ENCODE measurements around the gene KERA.

KERA gene

DNA sequence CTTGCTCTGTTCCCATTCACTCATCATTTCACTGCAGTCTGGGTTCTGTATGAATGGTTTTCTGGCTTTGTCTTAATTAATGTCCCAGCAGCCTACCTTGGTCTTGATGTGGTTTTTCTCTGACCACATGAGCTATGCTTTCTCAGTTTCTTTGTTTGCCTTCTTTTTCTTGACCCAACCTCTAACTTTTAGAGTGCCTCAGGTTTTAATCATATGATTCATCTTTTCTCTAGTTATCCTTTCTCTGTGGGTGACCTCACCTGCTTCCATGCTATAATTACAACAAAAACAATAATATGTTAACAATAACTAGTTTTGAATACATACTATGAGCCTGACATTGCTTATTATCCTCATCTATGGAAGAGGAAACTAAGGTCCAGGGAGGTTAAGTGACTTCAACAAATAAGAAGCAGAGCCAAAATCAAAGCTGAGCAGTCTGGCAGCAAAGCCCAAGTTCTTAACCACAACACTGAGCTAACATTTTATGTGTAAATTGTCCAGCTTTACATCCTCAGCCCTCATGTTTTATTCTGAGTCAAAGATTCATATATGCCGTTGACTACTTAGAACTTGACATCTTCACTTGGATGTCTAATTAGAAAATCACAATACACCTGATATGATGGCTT, 48.4 kb downstream of the KERA start:
- no peak for TF ChIP-seq ZBTB7A (IDR thresholded peaks at IDR 0.05; ENCODE audit: low read depth)
- TF ChIP-seq CREB1 (IDR thresholded peaks at IDR 0.05; ENCODE audit: low read depth): no peak
- TF ChIP-seq, protein P1, sequence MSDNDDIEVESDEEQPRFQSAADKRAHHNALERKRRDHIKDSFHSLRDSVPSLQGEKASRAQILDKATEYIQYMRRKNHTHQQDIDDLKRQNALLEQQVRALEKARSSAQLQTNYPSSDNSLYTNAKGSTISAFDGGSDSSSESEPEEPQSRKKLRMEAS (IDR thresholded peaks at IDR 0.05): no peak
- no peak for TF ChIP-seq YY1 (IDR thresholded peaks at IDR 0.05; ENCODE audit: low read depth)
- TF ChIP-seq EGR1 (IDR thresholded peaks at IDR 0.05): no peak
- TF ChIP-seq, protein P2, sequence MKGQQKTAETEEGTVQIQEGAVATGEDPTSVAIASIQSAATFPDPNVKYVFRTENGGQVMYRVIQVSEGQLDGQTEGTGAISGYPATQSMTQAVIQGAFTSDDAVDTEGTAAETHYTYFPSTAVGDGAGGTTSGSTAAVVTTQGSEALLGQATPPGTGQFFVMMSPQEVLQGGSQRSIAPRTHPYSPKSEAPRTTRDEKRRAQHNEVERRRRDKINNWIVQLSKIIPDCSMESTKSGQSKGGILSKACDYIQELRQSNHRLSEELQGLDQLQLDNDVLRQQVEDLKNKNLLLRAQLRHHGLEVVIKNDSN (IDR thresholded peaks at IDR 0.05): no peak
- no peak for TF ChIP-seq TEAD4 (IDR thresholded peaks at IDR 0.05)

DNA sequence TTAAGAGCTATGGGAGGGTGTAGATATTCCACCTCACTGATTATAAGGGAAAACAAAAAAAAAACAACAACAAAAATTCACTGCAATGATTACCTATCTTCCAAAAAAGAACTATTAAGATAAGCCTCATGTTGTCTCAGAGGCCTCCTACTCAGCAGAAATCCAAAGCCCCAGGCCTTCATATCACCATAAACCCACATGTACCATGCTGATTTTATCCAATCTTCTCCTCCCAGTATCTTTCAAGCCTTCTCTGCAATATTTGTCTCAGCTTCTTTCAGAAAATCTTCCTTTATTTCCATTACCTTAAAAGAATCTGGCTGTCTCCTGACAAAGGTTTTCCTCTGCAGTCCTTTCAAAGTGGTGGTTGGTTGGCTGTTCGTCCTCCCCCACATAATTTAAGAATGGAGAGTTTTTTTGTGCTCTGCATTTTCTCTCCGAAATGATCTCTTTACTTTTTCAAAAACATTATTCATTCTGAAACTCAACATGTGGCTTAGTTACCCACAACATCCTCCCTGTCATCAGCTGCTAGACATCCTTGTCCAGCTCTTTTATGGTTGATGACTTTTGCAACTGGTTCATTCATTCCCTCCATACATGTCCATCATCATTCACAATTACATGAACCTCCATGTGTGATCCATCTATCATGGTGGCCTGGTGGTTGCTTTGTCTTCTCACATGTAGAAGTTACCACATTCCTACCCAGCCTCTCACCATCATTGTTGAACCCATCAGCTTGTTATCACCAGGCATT, 50.1 kb downstream of the KERA start:
- TF ChIP-seq TCF12 (IDR thresholded peaks at IDR 0.05; ENCODE audit: low read depth) (no peak), YY1 (IDR thresholded peaks at IDR 0.05; ENCODE audit: low read depth) (no peak), RAD21 (IDR thresholded peaks at IDR 0.05; ENCODE audit: low read depth) (no peak), CREB1 (IDR thresholded peaks at IDR 0.05; ENCODE audit: low read depth) (no peak), EP300 (IDR thresholded peaks at IDR 0.05; ENCODE audit: borderline replicate concordance) (no peak), ZBTB7A (IDR thresholded peaks at IDR 0.05; ENCODE audit: low read depth) (no peak), FOXM1 (IDR thresholded peaks at IDR 0.05; ENCODE audit: borderline replicate concordance, low read depth) (no peak), TAF1 (IDR thresholded peaks at IDR 0.05; ENCODE audit: low read depth) (no peak), CEBPB (IDR thresholded peaks at IDR 0.05) (no peak), EGR1 (IDR thresholded peaks at IDR 0.05) (no peak), TEAD4 (IDR thresholded peaks at IDR 0.05) (no peak), NFIC (IDR thresholded peaks at IDR 0.05) (no peak)
- TF ChIP-seq, protein P2 (IDR thresholded peaks at IDR 0.05): no peak
- TF ChIP-seq, protein P1 (IDR thresholded peaks at IDR 0.05): no peak
- TF ChIP-seq, protein P3, sequence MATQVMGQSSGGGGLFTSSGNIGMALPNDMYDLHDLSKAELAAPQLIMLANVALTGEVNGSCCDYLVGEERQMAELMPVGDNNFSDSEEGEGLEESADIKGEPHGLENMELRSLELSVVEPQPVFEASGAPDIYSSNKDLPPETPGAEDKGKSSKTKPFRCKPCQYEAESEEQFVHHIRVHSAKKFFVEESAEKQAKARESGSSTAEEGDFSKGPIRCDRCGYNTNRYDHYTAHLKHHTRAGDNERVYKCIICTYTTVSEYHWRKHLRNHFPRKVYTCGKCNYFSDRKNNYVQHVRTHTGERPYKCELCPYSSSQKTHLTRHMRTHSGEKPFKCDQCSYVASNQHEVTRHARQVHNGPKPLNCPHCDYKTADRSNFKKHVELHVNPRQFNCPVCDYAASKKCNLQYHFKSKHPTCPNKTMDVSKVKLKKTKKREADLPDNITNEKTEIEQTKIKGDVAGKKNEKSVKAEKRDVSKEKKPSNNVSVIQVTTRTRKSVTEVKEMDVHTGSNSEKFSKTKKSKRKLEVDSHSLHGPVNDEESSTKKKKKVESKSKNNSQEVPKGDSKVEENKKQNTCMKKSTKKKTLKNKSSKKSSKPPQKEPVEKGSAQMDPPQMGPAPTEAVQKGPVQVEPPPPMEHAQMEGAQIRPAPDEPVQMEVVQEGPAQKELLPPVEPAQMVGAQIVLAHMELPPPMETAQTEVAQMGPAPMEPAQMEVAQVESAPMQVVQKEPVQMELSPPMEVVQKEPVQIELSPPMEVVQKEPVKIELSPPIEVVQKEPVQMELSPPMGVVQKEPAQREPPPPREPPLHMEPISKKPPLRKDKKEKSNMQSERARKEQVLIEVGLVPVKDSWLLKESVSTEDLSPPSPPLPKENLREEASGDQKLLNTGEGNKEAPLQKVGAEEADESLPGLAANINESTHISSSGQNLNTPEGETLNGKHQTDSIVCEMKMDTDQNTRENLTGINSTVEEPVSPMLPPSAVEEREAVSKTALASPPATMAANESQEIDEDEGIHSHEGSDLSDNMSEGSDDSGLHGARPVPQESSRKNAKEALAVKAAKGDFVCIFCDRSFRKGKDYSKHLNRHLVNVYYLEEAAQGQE (IDR thresholded peaks at IDR 0.05; ENCODE audit: low read depth): no peak

DNA sequence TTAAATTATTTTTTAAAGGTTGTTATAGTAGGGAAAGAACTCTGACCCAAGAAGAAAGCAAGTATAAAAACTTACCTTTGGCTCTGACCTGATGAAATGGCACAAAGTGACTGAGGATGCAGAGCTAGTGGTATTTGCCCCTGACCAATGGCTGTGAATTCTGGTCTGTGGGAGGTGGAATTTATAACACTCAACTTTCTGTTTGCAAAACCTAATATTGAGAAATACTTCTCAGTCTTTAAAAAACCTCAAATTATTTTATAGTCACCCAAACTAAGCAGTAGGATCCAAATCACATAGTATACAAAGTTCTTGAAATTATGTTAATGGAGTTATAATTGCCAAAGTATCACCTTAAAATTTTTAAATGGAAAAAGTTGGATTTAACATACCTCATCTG, 53.0 kb downstream of the KERA start, which contains the start of gene EPYC:
Gene EPYC, minus strand, starts transcription at position 101 of the 400 bp plus-strand sequence. CDS start 2,407 bp downstream, outside the sequence.
- no peak for TF ChIP-seq CREB1 (IDR thresholded peaks at IDR 0.05; ENCODE audit: low read depth)

DNA sequence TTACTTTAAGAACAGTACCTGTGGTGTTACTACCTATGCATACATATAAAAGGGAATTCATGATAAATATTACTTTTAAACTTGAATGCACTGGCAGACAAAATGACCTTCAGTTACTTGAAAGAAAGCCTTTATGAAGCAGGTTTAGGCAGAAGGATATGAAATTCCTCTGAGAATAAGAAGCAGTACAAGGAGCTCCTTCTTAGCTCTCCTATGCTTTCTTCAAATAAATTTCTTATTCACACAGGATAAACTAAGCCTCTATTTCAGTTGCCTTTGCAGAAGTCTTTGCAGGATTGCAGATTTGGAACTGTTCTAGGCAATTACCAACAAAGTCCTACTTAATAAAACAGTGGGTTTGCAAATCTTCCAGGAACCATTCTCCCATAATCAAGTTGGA, 54.1 kb downstream of the KERA start:
- no peak for TF ChIP-seq CEBPB (IDR thresholded peaks at IDR 0.05)
- no peak for TF ChIP-seq TAF1 (IDR thresholded peaks at IDR 0.05; ENCODE audit: low read depth)
- TF ChIP-seq NFIC (IDR thresholded peaks at IDR 0.05): no peak
- TF ChIP-seq TEAD4 (IDR thresholded peaks at IDR 0.05): no peak
- TF ChIP-seq, protein P3 (IDR thresholded peaks at IDR 0.05; ENCODE audit: low read depth): no peak
- TF ChIP-seq FOXM1 (IDR thresholded peaks at IDR 0.05; ENCODE audit: borderline replicate concordance, low read depth): no peak
- TF ChIP-seq, protein P2 (IDR thresholded peaks at IDR 0.05): no peak
- TF ChIP-seq YY1 (IDR thresholded peaks at IDR 0.05; ENCODE audit: low read depth): no peak
- TF ChIP-seq, protein P1 (IDR thresholded peaks at IDR 0.05): no peak
- no peak for TF ChIP-seq EGR1 (IDR thresholded peaks at IDR 0.05)
- no peak for TF ChIP-seq RAD21 (IDR thresholded peaks at IDR 0.05; ENCODE audit: low read depth)
- TF ChIP-seq TCF12 (IDR thresholded peaks at IDR 0.05; ENCODE audit: low read depth): no peak
- no peak for TF ChIP-seq ZBTB7A (IDR thresholded peaks at IDR 0.05; ENCODE audit: low read depth)
- no peak for TF ChIP-seq EP300 (IDR thresholded peaks at IDR 0.05; ENCODE audit: borderline replicate concordance)
- no peak for TF ChIP-seq CREB1 (IDR thresholded peaks at IDR 0.05; ENCODE audit: low read depth)

DNA sequence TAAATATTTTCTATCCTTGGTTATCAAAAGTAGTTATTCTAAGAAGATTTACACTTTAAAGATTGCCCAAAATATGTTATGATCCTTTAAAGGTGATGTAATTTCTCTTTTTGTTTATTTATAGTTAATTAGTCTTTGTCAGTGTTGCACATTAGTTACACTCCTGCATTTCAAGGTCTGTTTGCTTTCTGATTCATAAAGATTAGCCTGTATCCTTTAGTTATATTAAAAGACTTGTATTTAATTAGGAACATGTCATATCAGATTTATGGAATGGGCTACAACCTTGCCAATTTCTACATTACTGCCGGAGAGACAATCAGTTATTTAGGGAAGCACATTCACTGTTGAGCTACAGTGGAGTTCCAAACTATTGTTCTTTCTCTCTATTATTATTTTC, 56.5 kb downstream of the KERA start:
- TF ChIP-seq CEBPB (IDR thresholded peaks at IDR 0.05): no peak
- no peak for TF ChIP-seq NFIC (IDR thresholded peaks at IDR 0.05)
- no peak for TF ChIP-seq TEAD4 (IDR thresholded peaks at IDR 0.05)
- no peak for TF ChIP-seq FOXM1 (IDR thresholded peaks at IDR 0.05; ENCODE audit: borderline replicate concordance, low read depth)
- TF ChIP-seq, protein P2 (IDR thresholded peaks at IDR 0.05): no peak
- TF ChIP-seq, protein P3 (IDR thresholded peaks at IDR 0.05; ENCODE audit: low read depth): no peak
- no peak for TF ChIP-seq EP300 (IDR thresholded peaks at IDR 0.05; ENCODE audit: borderline replicate concordance)
- no peak for TF ChIP-seq CREB1 (IDR thresholded peaks at IDR 0.05; ENCODE audit: low read depth)
- no peak for TF ChIP-seq YY1 (IDR thresholded peaks at IDR 0.05; ENCODE audit: low read depth)
